HepG2 (cell line): Measurements from ENCODE around the gene MTIF3. TPM values are rescaled to one million over a fixed set of nuclear protein-coding genes. Genes with fewer than 3 reads are reported as not detected.

Source experiments
- SMAD9 ChIP-seq: sonication (generic); formaldehyde crosslinking; IDR thresholded peaks from 2 replicates; pipeline ENCODE4 v1.5.1; 2020; ENCODE audit warnings: mild to moderate bottlenecking, missing genetic modification reagents
- SNRNP70 ChIP-seq: fragments of 200-400 bp; formaldehyde crosslinking; IDR thresholded peaks from 2 replicates; pipeline ENCODE4 v1.6.1; 2017; ENCODE audit warnings: mild to moderate bottlenecking, low read depth, low read length, moderate library complexity
- ZFP82 ChIP-seq: sonication (generic); formaldehyde crosslinking; IDR thresholded peaks from 2 replicates; pipeline ENCODE4 v1.5.1; 2020; ENCODE audit warnings: mild to moderate bottlenecking, missing genetic modification reagents, borderline replicate concordance
- ZNF263 ChIP-seq: sonication (generic); formaldehyde crosslinking; IDR thresholded peaks from 2 replicates; pipeline ENCODE4 v1.4.0; 2020; ENCODE audit warnings: missing genetic modification reagents
- polyA plus RNA-seq, 8 experiments: library from polyadenylated mRNA; depleted of rRNA in 3 of 8; stranded (reverse) in 7 of 8; unstranded in 1 of 8; fragments of >200 nt; fragmentation: Illumina TruSeq in 4 of 8; extraction: Trizol in 4 of 8; gene quantifications; 2 replicates each; pipeline versions ENCODE4 v1.2.1 to v1.2.3, GENCODE V29; 2011 to 2016; ENCODE audit warnings: low read depth in 4 of 8, missing spikeins in 1 of 8, mixed read lengths in 1 of 8; ENCODE audit not compliant: insufficient read depth in 1 of 8
- small RNA-seq, 3 experiments: library from RNA; depleted of rRNA; stranded (forward); fragments of <200 nt; gene quantifications; one replicate each; pipeline ENCODE3, GENCODE V24; 2012; ENCODE audit warnings: low read depth in 2 of 3, low replicate concordance in 1 of 3; ENCODE audit not compliant: insufficient read length in 3 of 3, insufficient read depth in 2 of 3
- total RNA-seq, 5 experiments: library from RNA; depleted of rRNA; stranded (reverse); fragments of >200 nt; fragmentation: Illumina TruSeq; extraction: Trizol; gene quantifications; 2 replicates each; pipeline ENCODE4 v1.2.3, GENCODE V29; 2016; ENCODE audit warnings: low read depth in 1 of 5
- TF ChIP-seq, protein P1 (sequence below): sonication (generic); formaldehyde crosslinking; IDR thresholded peaks from 2 replicates; pipeline ENCODE4 v1.5.1; 2020; ENCODE audit warnings: missing genetic modification reagents, mild to moderate bottlenecking, borderline replicate concordance

The MTIF3 gene
- total and polyA plus RNA-seq, 2 of the 13 experiments (the other 11 are each of a cell fraction or from before 2014, with no cell fraction given) = 33.7 to 40.6 TPM

DNA sequence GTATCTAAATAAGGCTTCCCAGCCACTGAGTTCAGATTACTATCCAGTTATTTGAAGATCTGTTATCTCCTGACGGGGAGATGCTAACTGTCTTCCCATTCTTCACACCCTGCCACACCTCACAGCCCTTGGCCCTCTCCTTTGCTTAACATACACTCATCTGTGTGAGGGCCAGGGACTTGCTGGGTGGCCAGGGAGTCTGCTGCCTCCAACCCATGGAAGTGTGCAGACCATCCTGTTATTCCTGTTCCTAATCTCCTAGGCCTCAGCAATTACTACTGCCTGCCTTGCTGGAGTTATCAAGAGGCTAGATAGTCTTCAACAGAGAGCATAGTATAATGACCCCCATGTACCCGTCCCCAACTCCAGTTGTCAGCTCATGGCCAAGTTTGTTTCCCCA is 62.1 kb downstream of the MTIF3 start (continued):
- TF ChIP-seq, protein P1, sequence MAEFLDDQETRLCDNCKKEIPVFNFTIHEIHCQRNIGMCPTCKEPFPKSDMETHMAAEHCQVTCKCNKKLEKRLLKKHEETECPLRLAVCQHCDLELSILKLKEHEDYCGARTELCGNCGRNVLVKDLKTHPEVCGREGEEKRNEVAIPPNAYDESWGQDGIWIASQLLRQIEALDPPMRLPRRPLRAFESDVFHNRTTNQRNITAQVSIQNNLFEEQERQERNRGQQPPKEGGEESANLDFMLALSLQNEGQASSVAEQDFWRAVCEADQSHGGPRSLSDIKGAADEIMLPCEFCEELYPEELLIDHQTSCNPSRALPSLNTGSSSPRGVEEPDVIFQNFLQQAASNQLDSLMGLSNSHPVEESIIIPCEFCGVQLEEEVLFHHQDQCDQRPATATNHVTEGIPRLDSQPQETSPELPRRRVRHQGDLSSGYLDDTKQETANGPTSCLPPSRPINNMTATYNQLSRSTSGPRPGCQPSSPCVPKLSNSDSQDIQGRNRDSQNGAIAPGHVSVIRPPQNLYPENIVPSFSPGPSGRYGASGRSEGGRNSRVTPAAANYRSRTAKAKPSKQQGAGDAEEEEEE (CRISPR knock-in tag) = no peak
- TF ChIP-seq SMAD9 (CRISPR knock-in tag) (no peak), ZFP82 (CRISPR knock-in tag) (no peak), SNRNP70 (no peak), ZNF263 (CRISPR knock-in tag) (no peak)

Small RNA genes lying within 50 kb of the gene (small RNA-seq; reads per million reads assigned to genes)
- 0 reads per million in 3 experiments for gene RNU6-63P
- gene RNY1P1 = 0 reads per million in 3 experiments

Other genes starting within 250 kb of the MTIF3 start
- gene RPL21, start 199.0 kb downstream of the MTIF3 start, total RNA-seq (2016; rRNA removed; fragmentation: Illumina TruSeq; extraction: Trizol) = 1,234 and 1,660 TPM in 2 replicates
- 1,013 and 1,261 TPM in 2 replicates for gene RPL21, start 199.0 kb downstream of the MTIF3 start, polyA plus RNA-seq (2011; rRNA removed)
- 3.2 and 4.1 TPM in 2 replicates for gene RASL11A, start 179.7 kb downstream of the MTIF3 start, total RNA-seq (2016; rRNA removed; fragmentation: Illumina TruSeq; extraction: Trizol)
- 3.0 and 3.7 TPM in 2 replicates for gene RASL11A, start 179.7 kb downstream of the MTIF3 start, polyA plus RNA-seq (2011; rRNA removed)
- gene GTF3A, start 25.9 kb downstream of the MTIF3 start, total RNA-seq (2016; rRNA removed; fragmentation: Illumina TruSeq; extraction: Trizol) = 122 and 176 TPM in 2 replicates
- gene GTF3A, start 25.9 kb downstream of the MTIF3 start, polyA plus RNA-seq (2011; rRNA removed) = 36.0 and 42.1 TPM in 2 replicates
- 9.7 and 13.1 TPM in 2 replicates for gene LNX2, start 170.0 kb upstream of the MTIF3 start, total RNA-seq (2016; rRNA removed; fragmentation: Illumina TruSeq; extraction: Trizol)
- gene LNX2, start 170.0 kb upstream of the MTIF3 start, polyA plus RNA-seq (2011; rRNA removed) = 8.1 and 9.2 TPM in 2 replicates
- 181 and 183 TPM in 2 replicates for gene POLR1D, start 171.3 kb upstream of the MTIF3 start, total RNA-seq (2016; rRNA removed; fragmentation: Illumina TruSeq; extraction: Trizol)
- gene POLR1D, start 171.3 kb upstream of the MTIF3 start, polyA plus RNA-seq (2011; rRNA removed) = 406 and 490 TPM in 2 replicates